ENCODE data around the gene KANK4.
A peak's percentile ranks its signal among the peaks of the same experiment; 100 is the strongest.

Gene KANK4

DNA sequence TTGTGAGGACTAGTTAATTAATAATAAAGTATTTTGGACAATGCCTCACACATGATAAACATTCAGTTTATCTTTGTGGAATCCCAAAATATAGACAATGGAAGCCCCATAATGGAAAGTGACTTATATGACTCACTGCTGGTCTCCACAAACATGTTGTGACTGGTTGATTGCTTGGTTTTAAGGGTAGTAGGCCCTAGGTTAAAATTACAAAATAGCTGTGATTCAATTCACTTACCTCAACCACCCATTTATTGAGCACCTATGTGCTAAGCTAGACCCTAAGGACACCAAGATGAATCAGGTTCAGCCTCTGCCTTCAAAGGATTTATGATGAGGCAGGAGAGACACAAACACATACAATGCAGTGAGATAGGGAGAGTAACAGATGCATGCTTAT, 42.4 kb downstream of the KANK4 start:
- Histone ChIP-seq H3K9me3 (ENCODE audit: control insufficient read depth, low read length) (no peaks in the 10 kb centered on the region), H3K36me3 (ENCODE audit: control insufficient read depth, insufficient read depth, low read length) (no peaks in the 10 kb centered on the region), H3K27ac (ENCODE audit: insufficient read depth, low read length, poor library complexity, severe bottlenecking) (no peak overlapping the region), H3K27me3 (replicated peaks; ENCODE audit: control insufficient read depth, insufficient read depth, low read length, poor library complexity, severe bottlenecking) (no peaks in the 10 kb centered on the region), H3K4me3 (ENCODE audit: insufficient read depth, low read depth, low read length, poor library complexity, severe bottlenecking) (no peak overlapping the region), H3K4me1 (ENCODE audit: control insufficient read depth, insufficient read depth, low read length, poor library complexity, severe bottlenecking) (peaks cover 8% of the 10 kb centered on the region)
- no peak for DNase-seq

DNA sequence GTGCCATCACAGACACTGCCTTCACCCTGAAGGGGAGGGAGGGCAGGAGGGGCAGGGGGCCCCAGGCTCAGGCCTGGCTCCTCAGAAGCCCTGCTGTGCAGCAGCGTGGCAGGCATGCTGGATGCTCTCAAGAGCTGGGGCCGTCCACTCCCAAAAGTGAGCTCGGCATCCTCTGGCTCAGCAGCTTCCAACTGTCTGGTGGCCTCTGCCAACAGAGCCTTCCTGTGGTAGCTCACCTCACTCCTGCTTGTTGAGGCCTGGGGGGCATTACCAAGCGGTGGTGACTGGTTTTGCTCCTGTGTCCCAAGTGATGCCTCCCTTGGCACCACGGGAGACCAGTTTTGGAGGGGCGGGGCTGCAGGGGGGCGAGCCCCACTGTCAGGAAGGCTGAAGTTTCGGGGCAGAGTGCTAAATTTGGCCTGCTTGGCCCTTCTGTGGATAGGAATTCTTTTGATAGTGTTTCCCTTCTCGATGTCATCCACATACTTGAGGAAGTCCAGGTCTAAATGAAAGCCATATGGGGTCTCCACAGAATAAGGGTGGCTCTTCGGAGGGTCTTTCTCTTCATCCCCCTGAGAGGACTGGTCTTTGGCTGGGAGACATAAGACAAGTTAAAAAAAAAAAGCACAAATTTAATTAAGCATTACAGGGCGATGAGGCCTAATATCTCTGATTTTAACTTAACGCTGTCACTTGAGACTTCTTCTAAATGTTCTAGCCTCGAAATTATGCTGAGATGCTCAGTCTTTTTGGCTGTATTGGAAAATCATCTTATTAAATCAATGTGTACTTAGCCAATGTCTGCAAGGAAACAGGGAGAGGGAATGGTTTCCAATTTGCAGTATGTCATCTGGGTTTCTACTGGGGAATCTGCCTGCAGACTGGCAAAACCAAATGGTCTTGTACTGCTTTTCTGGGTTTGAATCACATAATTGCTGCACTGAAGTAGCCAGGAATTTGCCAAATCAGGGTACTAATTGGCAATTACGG, 44.4 kb downstream of the KANK4 start:
- Histone ChIP-seq H3K36me3 (ENCODE audit: control insufficient read depth, insufficient read depth, low read length) (no peaks in the 10 kb centered on the region), H3K27ac (ENCODE audit: insufficient read depth, low read length, poor library complexity, severe bottlenecking) (no peak overlapping the region), H3K4me3 (ENCODE audit: insufficient read depth, low read depth, low read length, poor library complexity, severe bottlenecking) (no peak overlapping the region), H3K9me3 (ENCODE audit: control insufficient read depth, low read length) (no peaks in the 10 kb centered on the region), H3K27me3 (replicated peaks; ENCODE audit: control insufficient read depth, insufficient read depth, low read length, poor library complexity, severe bottlenecking) (no peaks in the 10 kb centered on the region), H3K4me1 (ENCODE audit: control insufficient read depth, insufficient read depth, low read length, poor library complexity, severe bottlenecking) (peaks cover 11% of the 10 kb centered on the region)
- DNase-seq: no peak

DNA sequence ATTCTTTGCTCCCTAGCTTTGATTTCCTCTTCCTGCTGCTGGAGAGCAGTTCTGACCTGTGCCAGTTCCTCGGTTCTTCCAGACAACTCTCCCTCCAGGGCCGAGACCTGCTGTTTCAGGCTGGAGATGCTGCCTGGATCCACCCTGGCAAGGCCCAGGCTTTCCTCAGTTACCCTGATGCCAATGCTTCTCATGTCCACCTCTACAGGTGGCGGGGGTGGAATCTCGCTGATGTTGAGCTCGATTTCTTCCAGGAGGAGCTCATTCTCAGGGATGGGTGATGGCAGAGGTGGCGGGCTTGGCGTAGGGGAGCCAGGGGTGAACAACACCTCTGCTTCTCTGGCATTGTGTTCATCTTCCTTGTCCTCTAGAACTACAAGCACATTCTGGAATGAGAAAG, 45.3 kb downstream of the KANK4 start:
- peaks cover 11% of the 10 kb centered on the region for H3K4me1 ChIP-seq (ENCODE audit: control insufficient read depth, insufficient read depth, low read length, poor library complexity, severe bottlenecking)
- no peak overlapping the region for H3K4me3 ChIP-seq (ENCODE audit: insufficient read depth, low read depth, low read length, poor library complexity, severe bottlenecking)
- no peaks in the 10 kb centered on the region for H3K36me3 ChIP-seq (ENCODE audit: control insufficient read depth, insufficient read depth, low read length)
- H3K27me3 ChIP-seq (replicated peaks; ENCODE audit: control insufficient read depth, insufficient read depth, low read length, poor library complexity, severe bottlenecking): no peaks in the 10 kb centered on the region
- H3K9me3 ChIP-seq (ENCODE audit: control insufficient read depth, low read length): no peaks in the 10 kb centered on the region
- H3K27ac ChIP-seq (ENCODE audit: insufficient read depth, low read length, poor library complexity, severe bottlenecking): no peak overlapping the region
- DNase-seq: no peak

DNA sequence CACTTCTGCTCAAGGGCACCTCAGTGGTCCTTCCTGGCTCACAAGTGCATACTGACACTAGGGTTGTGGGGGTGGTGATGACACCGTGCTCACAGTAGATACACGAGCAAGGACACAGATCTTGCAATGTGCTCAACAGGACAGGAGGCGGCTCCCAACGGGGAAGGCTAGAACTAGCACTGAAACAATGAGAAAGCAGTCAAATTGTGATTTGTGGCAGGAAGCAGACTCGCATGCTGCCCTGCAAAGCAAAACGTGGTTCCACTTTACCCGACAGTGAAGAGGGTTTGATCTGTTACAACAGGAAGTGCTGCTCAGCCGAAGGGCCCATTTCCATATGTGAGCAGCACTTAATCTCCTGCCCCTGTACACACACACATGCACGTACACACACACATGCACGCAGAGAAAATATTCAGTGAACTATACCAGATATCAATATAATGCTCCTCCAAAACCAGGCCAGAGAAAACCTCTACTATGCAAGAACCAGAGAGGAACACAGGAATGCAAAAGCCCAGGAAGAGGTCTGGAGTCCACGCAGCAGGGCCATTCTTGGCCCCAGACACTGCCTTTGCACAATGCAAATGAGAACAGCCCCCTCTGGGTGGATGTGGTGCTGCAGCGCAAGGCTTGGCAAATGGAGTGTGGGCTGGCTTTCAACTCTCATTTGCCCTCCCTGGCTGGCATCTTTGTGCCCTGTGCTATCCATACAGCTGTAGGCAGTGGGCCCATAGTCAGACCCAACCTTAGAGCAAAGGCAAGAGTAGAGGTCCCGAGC, 47.1 kb downstream of the KANK4 start:
- H3K36me3 ChIP-seq (ENCODE audit: control insufficient read depth, insufficient read depth, low read length): no peaks in the 10 kb centered on the region
- no peaks in the 10 kb centered on the region for H3K9me3 ChIP-seq (ENCODE audit: control insufficient read depth, low read length)
- no peaks in the 10 kb centered on the region for H3K27me3 ChIP-seq (replicated peaks; ENCODE audit: control insufficient read depth, insufficient read depth, low read length, poor library complexity, severe bottlenecking)
- no peak overlapping the region for H3K4me3 ChIP-seq (ENCODE audit: insufficient read depth, low read depth, low read length, poor library complexity, severe bottlenecking)
- peaks cover 11% of the 10 kb centered on the region for H3K4me1 ChIP-seq (ENCODE audit: control insufficient read depth, insufficient read depth, low read length, poor library complexity, severe bottlenecking)
- H3K27ac ChIP-seq (ENCODE audit: insufficient read depth, low read length, poor library complexity, severe bottlenecking): no peak overlapping the region
- DNase-seq: peak in 2 of 3 donors; percentile 1 to 9

DNA sequence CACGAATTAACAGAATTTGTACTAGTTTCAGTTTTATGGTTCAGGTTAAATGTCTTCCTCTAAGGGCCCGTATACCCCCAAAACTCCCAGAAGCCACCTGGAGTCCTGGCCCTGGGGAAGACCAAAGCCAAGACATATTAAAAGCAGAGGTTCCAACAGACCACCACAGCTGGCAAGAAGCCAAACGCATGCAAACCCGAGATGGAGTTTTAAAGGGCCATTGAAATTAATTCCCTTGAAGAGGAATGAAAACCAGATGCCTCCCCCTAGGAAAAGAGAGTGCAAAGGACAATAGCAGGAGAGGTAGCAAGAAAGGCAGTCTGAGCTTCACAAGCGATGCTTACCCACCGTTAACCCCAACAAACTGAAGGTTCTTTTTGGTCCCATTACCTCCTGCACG, 48.1 kb downstream of the KANK4 start:
- no peak overlapping the region for H3K27ac ChIP-seq (ENCODE audit: insufficient read depth, low read length, poor library complexity, severe bottlenecking)
- peaks cover 11% of the 10 kb centered on the region for H3K4me1 ChIP-seq (ENCODE audit: control insufficient read depth, insufficient read depth, low read length, poor library complexity, severe bottlenecking)
- DNase-seq: no peak
- no peak overlapping the region for H3K4me3 ChIP-seq (ENCODE audit: insufficient read depth, low read depth, low read length, poor library complexity, severe bottlenecking)
- H3K36me3 ChIP-seq (ENCODE audit: control insufficient read depth, insufficient read depth, low read length): no peaks in the 10 kb centered on the region
- H3K9me3 ChIP-seq (ENCODE audit: control insufficient read depth, low read length): no peaks in the 10 kb centered on the region
- H3K27me3 ChIP-seq (replicated peaks; ENCODE audit: control insufficient read depth, insufficient read depth, low read length, poor library complexity, severe bottlenecking): no peaks in the 10 kb centered on the region

DNA sequence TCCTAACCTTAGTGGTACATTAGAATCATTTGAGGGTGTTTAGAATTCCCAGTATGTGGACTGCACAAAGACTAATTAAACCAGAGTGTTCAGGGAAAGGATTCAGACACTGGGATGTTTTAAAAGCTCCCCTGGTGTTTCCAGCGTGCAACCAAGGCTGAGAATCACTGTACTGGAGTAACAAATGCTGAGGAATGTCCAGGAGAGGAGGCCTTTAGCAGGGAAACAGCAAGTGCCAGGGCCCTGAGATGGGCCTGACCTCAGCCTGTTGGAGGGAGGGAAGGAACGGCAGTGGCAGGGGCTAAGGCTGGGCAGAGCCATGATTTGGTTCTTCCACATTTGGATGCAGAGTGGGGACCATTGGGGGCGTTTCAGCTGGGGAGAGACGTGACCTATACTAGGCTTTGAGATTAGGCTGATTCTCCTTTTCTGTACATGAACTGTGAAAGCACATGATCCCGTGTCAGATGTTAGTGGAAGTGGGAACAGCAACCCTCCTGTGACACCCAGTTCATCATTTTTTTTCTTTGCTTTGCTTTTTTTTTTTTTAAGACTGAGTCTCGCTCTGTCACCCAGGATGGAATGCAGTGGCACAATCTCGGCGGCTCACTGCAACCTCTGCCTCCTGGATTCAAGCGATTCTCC, 49.3 kb downstream of the KANK4 start:
- peaks cover 11% of the 10 kb centered on the region for H3K4me1 ChIP-seq (ENCODE audit: control insufficient read depth, insufficient read depth, low read length, poor library complexity, severe bottlenecking)
- H3K36me3 ChIP-seq (ENCODE audit: control insufficient read depth, insufficient read depth, low read length): no peaks in the 10 kb centered on the region
- H3K27me3 ChIP-seq (replicated peaks; ENCODE audit: control insufficient read depth, insufficient read depth, low read length, poor library complexity, severe bottlenecking): no peaks in the 10 kb centered on the region
- no peaks in the 10 kb centered on the region for H3K9me3 ChIP-seq (ENCODE audit: control insufficient read depth, low read length)
- H3K27ac ChIP-seq (ENCODE audit: insufficient read depth, low read length, poor library complexity, severe bottlenecking): no peak overlapping the region
- H3K4me3 ChIP-seq (ENCODE audit: insufficient read depth, low read depth, low read length, poor library complexity, severe bottlenecking): no peak overlapping the region
- no peak for DNase-seq

DNA sequence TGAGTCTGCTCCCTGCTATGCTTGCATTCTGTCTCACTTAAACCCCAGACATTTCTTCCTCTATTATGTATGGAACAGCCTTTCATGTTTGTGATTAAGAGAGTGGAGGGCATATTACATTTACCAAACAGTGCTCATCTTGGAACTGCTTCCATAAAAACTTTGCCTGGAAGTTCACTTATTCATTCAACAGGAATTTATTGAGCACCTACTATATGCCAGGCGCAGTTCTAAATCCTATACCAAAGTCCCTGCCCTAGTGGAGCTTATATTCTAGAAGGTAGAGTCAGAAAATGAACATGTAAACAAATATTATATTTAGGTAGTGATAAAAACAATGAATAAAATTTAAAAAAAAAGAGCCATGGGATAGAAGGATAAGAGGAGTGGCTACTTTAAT, 49.8 kb downstream of the KANK4 start:
- Histone ChIP-seq H3K4me1 (ENCODE audit: control insufficient read depth, insufficient read depth, low read length, poor library complexity, severe bottlenecking) (peaks cover 11% of the 10 kb centered on the region), H3K36me3 (ENCODE audit: control insufficient read depth, insufficient read depth, low read length) (no peaks in the 10 kb centered on the region), H3K27ac (ENCODE audit: insufficient read depth, low read length, poor library complexity, severe bottlenecking) (no peak overlapping the region), H3K9me3 (ENCODE audit: control insufficient read depth, low read length) (no peaks in the 10 kb centered on the region), H3K4me3 (ENCODE audit: insufficient read depth, low read depth, low read length, poor library complexity, severe bottlenecking) (no peak overlapping the region), H3K27me3 (replicated peaks; ENCODE audit: control insufficient read depth, insufficient read depth, low read length, poor library complexity, severe bottlenecking) (no peaks in the 10 kb centered on the region)
- DNase-seq: no peak

DNA sequence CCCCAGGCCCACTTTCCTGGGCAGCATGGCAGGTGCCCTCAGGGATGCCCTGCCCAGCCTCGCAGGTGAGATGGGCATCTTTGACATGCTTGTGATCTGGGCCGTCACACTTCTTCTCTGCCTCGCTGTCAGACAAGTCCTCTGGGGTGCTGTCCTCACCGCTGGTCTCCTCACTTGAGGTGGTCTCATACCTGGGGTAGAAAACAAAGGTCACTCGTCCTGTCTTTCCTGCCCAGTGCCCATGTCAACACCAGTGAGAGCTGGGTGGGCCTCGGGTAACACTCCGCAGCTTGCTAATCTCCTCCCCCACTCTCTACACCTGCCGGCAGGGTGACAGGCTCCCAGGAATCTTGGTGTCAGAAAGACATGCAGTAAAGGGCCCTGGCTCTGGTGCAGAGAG, 50.9 kb downstream of the KANK4 start:
- Histone ChIP-seq H3K9me3 (ENCODE audit: control insufficient read depth, low read length) (no peaks in the 10 kb centered on the region), H3K4me3 (ENCODE audit: insufficient read depth, low read depth, low read length, poor library complexity, severe bottlenecking) (no peak overlapping the region), H3K27me3 (replicated peaks; ENCODE audit: control insufficient read depth, insufficient read depth, low read length, poor library complexity, severe bottlenecking) (no peaks in the 10 kb centered on the region), H3K27ac (ENCODE audit: insufficient read depth, low read length, poor library complexity, severe bottlenecking) (no peak overlapping the region), H3K4me1 (ENCODE audit: control insufficient read depth, insufficient read depth, low read length, poor library complexity, severe bottlenecking) (peaks cover 11% of the 10 kb centered on the region), H3K36me3 (ENCODE audit: control insufficient read depth, insufficient read depth, low read length) (no peaks in the 10 kb centered on the region)
- DNase-seq: no peak

DNA sequence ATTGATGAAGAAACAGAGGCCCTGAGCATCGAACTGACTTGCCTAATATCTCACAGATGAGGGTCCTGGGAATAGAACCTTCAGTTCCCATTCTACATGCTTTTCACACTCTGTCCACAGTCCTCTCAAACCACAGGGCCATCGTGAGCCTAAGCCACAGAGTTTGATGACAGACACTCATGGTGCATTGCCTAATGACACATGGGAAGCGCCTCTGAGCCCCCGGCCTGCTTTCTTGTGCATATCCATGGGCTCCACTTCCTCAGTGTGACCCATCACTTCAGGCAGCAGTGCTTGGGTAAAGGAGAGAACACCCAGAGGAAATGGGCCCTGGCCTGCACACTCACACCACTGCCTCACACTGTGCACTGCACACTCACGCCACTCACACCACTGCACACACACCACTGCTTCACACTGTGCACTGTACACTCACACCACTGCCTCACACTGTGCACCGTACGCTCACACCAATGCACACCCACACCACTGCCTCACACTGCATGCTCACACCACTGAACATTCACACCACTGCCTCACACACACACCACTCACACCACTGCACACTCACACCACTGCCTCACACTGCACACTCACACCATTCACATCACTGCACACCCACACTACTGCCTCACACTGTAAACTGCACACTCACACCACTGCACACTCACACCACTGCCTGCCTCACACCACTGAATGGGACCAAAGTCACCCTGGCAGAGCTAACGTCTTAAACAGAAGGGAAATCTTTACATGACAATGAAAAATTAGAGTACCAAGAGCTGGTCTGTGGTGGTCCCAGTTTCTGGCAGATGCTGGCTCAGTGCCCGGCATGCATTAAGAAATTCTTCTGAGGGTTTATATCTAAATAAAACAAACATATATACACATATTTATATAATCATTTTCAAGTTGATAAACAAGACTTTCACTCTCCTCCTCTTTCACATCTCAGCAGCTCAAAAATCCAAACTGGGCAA, 53.0 kb downstream of the KANK4 start:
- H3K9me3 ChIP-seq (ENCODE audit: control insufficient read depth, low read length): no peaks in the 10 kb centered on the region
- H3K27me3 ChIP-seq (replicated peaks; ENCODE audit: control insufficient read depth, insufficient read depth, low read length, poor library complexity, severe bottlenecking): no peaks in the 10 kb centered on the region
- DNase-seq: no peak

More for the DNA sequence above, 53.0 kb downstream of the KANK4 start:
- no peaks in the 10 kb centered on the region for H3K36me3 ChIP-seq (ENCODE audit: control insufficient read depth, insufficient read depth, low read length)
- no peak overlapping the region for H3K27ac ChIP-seq (ENCODE audit: insufficient read depth, low read length, poor library complexity, severe bottlenecking)
- no peak overlapping the region for H3K4me3 ChIP-seq (ENCODE audit: insufficient read depth, low read depth, low read length, poor library complexity, severe bottlenecking)
- H3K4me1 ChIP-seq (ENCODE audit: control insufficient read depth, insufficient read depth, low read length, poor library complexity, severe bottlenecking): no peaks in the 10 kb centered on the region

Measured in effector memory CD4-positive, alpha-beta T cell (primary cell).